Activated naive CD4-positive, alpha-beta T cell treated with anti-CD3 and anti-CD28 coated beads, Interleukin-2, amount 50 U/mL, for 16 hours (primary cell): ENCODE data around the gene OFD1.

Source experiments
- DNase-seq: peaks from one replicate; pipeline ENCODE4 v3.0.0-alpha.2; 2020

The OFD1 gene

GRCh38 chrX:13734278-13735172 is at the start of gene OFD1, which contains the start of gene TRAPPC2:
OFD1 (plus strand) TSS chrX:13734748; CDS start chrX:13735072, 324 bp downstream.
TRAPPC2 (minus strand) TSS chrX:13734620; CDS start chrX:13719963, 14,657 bp downstream.
- DNase-seq: peak; percentile 86

- no peak for DNase-seq
Measured at GRCh38 chrX:13685126-13685763, 49.3 kb upstream of the OFD1 start.

- DNase-seq: no peak
Measured at GRCh38 chrX:13687203-13687602, 47.3 kb upstream of the OFD1 start.

- no peak for DNase-seq
Measured at GRCh38 chrX:13688384-13688957, 46.1 kb upstream of the OFD1 start.

GRCh38 chrX:13688958-13689740 is 45.4 kb upstream of the OFD1 start, which contains the start of gene RAB9A:
RAB9A (plus strand) TSS chrX:13689128; CDS start chrX:13708747, 19,619 bp downstream.
- peak; percentile 82 for DNase-seq

- DNase-seq: no peak
Measured at GRCh38 chrX:13689741-13690211, 44.8 kb upstream of the OFD1 start.

GRCh38 chrX:13690836-13691235 is 43.7 kb upstream of the OFD1 start:
- DNase-seq: no peak

- no peak for DNase-seq
Measured at GRCh38 chrX:13691841-13692371, 42.6 kb upstream of the OFD1 start.

- no peak for DNase-seq
Measured at GRCh38 chrX:13692771-13693231, 41.7 kb upstream of the OFD1 start.

GRCh38 chrX:13693341-13693961 is 41.1 kb upstream of the OFD1 start:
- no peak for DNase-seq

GRCh38 chrX:13694359-13694758 is 40.2 kb upstream of the OFD1 start:
- no peak for DNase-seq

- no peak for DNase-seq
Measured at GRCh38 chrX:13694983-13695382, 39.6 kb upstream of the OFD1 start.

- DNase-seq: no peak
Measured at GRCh38 chrX:13695601-13696115, 38.9 kb upstream of the OFD1 start.

- DNase-seq: no peak
Measured at GRCh38 chrX:13697455-13697854, 37.1 kb upstream of the OFD1 start.

GRCh38 chrX:13697976-13698375 is 36.6 kb upstream of the OFD1 start:
- DNase-seq: no peak

GRCh38 chrX:13698432-13698831 is 36.1 kb upstream of the OFD1 start:
- DNase-seq: no peak

- DNase-seq: no peak
Measured at GRCh38 chrX:13699183-13699826, 35.2 kb upstream of the OFD1 start.

GRCh38 chrX:13700380-13700779 is 34.2 kb upstream of the OFD1 start:
- no peak for DNase-seq

- DNase-seq: no peak
Measured at GRCh38 chrX:13702111-13702789, 32.3 kb upstream of the OFD1 start.

- DNase-seq: no peak
Measured at GRCh38 chrX:13703135-13703534, 31.4 kb upstream of the OFD1 start.
